Astrocyte of the spinal cord (primary cell): Measurements from ENCODE around the gene TMEM214.

Experiments
- DNase-seq: peaks from one replicate; pipeline ENCODE4 v3.0.0; 2011; ENCODE audit warnings: low read depth, low spot score
- H3K4me3 ChIP-seq: 2 replicates; pipeline ENCODE4 v1.5.1; 2011; ENCODE audit warnings: low read depth, mild to moderate bottlenecking, low read length, moderate library complexity
- in situ Hi-C: cut with HindIII; loops from 2 replicates; pipeline ENCODE4 v1.10.0; 2017; ENCODE audit warnings: low sequenced_read_pairs
- TF ChIP-seq, protein P1 (sequence below): IDR thresholded peaks from 2 replicates; pipeline ENCODE4 v1.5.1; 2012; ENCODE audit warnings: low read depth, mild to moderate bottlenecking, low read length, inconsistent platforms

Gene TMEM214

DNA sequence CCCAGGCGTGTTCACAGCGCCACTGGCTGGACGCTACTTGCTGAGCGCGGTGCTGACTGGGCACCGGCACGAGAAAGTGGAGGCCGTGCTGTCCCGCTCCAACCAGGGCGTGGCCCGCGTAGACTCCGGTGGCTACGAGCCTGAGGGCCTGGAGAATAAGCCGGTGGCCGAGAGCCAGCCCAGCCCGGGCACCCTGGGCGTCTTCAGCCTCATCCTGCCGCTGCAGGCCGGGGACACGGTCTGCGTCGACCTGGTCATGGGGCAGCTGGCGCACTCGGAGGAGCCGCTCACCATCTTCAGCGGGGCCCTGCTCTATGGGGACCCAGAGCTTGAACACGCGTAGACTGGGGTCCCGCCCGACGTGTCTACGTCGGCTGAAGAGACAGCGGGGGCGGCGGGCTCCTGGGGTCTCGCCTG lies 52.9 kb downstream of the TMEM214 start:
- in situ Hi-C loops: no loop called here
- peak; percentile 70 for DNase-seq
- peak overlapping the region; percentile 51 for H3K4me3 ChIP-seq

DNA sequence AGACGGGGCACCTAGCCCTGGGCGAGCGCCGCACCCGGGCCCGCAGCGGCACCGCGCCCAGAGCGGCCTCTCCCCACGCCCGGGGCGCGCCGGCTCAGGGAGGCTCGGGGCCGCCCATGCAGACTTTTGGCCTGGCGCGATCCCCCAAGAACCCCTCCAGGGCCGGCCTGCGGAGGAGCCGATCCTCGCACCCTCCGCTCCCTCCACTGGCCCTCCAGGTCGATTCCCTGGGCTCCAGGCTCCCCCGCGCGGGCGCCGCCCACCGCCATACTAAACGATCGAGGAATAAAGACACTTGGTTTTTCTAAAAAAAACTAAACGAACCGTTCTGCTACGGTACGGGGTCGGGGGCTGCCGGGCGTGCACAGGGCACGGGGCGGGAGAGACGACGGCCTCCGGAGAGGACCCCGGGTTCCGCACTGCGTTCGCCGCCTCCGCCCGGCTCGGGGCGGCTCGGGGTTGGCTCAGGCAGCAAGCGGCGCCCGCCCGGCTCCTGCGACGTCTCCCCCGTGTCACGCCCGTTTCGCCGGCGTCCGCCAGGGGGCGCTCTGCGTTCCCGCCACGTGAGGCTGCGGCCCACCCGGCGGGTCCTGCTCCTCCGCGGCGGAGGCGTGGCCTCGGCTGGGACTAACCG lies 53.4 kb downstream of the TMEM214 start:
- DNase-seq: peak; percentile 91
- in situ Hi-C loops: no loop called here
- H3K4me3 ChIP-seq: peak overlapping the region; percentile 51
- TF ChIP-seq, protein P1, sequence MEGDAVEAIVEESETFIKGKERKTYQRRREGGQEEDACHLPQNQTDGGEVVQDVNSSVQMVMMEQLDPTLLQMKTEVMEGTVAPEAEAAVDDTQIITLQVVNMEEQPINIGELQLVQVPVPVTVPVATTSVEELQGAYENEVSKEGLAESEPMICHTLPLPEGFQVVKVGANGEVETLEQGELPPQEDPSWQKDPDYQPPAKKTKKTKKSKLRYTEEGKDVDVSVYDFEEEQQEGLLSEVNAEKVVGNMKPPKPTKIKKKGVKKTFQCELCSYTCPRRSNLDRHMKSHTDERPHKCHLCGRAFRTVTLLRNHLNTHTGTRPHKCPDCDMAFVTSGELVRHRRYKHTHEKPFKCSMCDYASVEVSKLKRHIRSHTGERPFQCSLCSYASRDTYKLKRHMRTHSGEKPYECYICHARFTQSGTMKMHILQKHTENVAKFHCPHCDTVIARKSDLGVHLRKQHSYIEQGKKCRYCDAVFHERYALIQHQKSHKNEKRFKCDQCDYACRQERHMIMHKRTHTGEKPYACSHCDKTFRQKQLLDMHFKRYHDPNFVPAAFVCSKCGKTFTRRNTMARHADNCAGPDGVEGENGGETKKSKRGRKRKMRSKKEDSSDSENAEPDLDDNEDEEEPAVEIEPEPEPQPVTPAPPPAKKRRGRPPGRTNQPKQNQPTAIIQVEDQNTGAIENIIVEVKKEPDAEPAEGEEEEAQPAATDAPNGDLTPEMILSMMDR: peak; percentile 68

More for the DNA sequence above, 52.9 kb downstream of the TMEM214 start:
- TF ChIP-seq, protein P1: peak; percentile 56

DNA sequence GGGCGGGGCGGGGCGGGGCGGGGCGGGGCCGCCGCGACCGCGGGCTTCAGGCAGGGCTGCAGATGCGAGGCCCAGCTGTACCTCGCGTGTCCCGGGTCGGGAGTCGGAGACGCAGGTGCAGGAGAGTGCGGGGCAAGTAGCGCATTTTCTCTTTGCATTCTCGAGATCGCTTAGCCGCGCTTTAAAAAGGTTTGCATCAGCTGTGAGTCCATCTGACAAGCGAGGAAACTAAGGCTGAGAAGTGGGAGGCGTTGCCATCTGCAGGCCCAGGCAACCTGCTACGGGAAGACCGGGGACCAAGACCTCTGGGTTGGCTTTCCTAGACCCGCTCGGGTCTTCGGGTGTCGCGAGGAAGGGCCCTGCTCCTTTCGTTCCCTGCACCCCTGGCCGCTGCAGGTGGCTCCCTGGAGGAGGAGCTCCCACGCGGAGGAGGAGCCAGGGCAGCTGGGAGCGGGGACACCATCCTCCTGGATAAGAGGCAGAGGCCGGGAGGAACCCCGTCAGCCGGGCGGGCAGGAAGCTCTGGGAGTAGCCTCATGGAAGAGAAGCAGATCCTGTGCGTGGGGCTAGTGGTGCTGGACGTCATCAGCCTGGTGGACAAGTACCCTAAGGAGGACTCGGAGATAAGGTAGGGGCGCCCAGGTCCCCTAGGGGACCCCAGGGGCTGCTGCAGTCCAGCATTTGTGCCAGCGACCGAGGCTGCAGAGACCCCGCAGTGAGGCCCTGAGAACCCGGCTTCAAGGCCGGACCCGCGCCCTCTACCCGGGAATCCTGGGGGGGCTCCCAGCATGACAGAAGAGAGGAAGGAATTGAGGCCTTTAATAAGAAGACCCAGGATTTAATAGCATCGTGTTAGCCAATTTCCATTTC lies 54.2 kb downstream of the TMEM214 start, which contains the start of gene KHK:
KHK (plus strand) TSS at position 49 of the 870 bp plus-strand sequence; CDS start at position 537, 488 bp downstream.
- in situ Hi-C loops: no loop called here
- peak; percentile 27 for DNase-seq
- peak within 1 kb of the TSS; percentile 51 for H3K4me3 ChIP-seq
- TF ChIP-seq, protein P1: no peak

DNA sequence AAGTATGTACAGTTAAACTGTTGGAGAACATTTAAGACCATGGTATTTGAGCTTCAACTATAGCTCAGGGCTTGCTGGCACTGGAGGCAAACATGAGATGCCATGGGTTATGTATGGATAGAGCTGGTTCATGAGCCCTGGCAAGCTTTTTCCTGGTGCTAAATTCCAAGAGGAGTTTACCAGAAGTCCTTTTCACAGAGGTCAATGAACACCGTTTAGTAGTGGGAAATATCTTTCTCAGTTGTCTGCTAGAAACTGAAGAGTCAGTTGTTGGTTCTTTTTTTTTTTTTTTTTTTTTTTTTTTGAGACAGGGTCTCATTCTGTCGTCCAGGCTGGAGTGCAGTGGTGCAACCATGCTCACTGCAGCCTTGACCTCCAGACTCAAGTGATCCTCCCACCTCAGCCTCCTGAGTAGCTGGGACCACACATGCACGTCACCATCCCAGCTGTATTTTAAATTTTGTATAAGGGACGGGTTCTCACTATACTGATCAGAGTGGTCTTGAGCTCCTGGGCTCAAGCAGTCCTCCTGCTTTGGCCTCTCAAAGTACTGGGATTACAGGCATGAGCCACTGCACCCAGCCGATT lies 55.2 kb downstream of the TMEM214 start:
- in situ Hi-C loops: no loop called here
- no peak for DNase-seq
- H3K4me3 ChIP-seq: no peak overlapping the region
- TF ChIP-seq, protein P1: no peak

DNA sequence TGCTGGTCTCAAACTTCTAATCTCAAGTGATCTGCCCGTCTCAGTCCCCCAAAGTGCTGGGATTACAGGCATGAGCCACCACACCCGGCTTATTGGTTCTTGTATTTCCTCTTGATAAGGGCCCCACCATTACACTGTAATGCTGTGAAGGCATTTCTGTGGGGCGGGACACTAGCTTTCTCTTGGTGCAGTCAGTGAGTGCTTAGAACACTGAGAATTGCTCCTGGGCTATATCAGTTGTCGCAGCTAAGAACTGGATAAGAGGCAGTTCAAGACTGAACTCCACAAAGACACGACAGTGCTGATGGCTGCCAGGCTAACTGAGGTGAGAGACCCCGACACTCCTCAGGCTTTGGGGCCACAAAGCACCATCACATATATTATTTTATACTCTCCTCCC lies 55.9 kb downstream of the TMEM214 start:
- TF ChIP-seq, protein P1: no peak
- DNase-seq: no peak
- in situ Hi-C loops: no loop called here
- H3K4me3 ChIP-seq: no peak overlapping the region

DNA sequence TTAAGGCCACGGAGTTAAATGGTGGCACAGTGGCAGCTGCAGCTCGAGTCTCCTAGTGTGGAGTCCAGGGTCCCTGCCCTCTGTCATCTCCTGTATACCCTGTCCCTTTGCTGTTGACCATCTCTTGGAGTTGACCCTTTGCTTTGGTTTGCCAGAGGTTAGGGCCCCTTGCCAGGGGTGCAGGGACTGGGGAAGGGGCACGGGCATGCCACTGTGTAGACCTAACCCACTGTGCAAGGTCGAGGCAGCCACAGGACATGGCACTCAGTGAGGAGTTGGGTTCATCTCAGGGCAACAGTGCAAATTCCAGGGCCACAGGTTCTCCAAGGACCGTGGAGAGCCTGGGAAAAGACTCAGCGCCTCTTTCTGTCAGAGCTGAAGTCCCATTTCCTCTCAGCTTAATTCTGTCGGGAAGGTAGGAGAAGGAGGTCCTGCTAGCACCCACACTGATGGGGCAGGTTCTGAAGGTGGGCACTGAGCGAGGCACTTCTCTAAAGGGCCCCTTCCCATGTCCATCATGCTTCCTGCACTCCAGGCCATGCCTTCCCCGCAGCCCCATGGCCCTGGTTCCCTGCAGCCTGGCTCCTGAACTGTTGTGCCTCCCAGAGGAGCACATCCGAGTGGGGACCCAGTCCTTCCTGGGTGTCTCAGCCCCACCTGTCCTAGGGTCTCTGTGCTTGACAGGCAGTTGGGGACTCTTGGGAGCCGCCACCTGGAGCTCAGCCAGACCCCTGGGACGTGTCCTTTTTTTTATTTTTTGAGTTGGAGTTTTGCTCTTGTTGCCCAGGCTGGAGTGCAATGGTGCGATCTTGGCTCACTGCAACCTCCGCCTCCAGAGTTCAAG lies 56.6 kb downstream of the TMEM214 start:
- in situ Hi-C loops: no loop called here
- DNase-seq: no peak
- H3K4me3 ChIP-seq: no peak overlapping the region
- TF ChIP-seq, protein P1: no peak
